Dendritic cell treated with granulocyte-macrophage colony-stimulating factor and Interleukin-4, amounts not matched to agents 40 ng/mL and 50 ng/mL, for 4 days (primary cell): Measurements from ENCODE around the gene DLGAP3.

Experiments
- H3K27ac Mint-ChIP-seq: one replicate; pipeline ENCODE4 v1.8.0; 2022; ENCODE audit warnings: mild to moderate bottlenecking, mixed read lengths
- H3K27me3 Mint-ChIP-seq: one replicate; pipeline ENCODE4 v1.8.0; 2022; ENCODE audit warnings: mild to moderate bottlenecking, mixed read lengths
- H3K36me3 Mint-ChIP-seq: one replicate; pipeline ENCODE4 v1.8.0; 2022; ENCODE audit warnings: low read depth, mixed read lengths
- H3K4me1 Mint-ChIP-seq: one replicate; pipeline ENCODE4 v1.8.0; 2022; ENCODE audit warnings: low read depth, mixed read lengths
- H3K4me3 Mint-ChIP-seq: one replicate; pipeline ENCODE4 v1.8.0; 2022; ENCODE audit warnings: mild to moderate bottlenecking, moderate library complexity, mixed read lengths
- H3K9me3 Mint-ChIP-seq: one replicate; pipeline ENCODE4 v1.8.0; 2022; ENCODE audit warnings: mixed read lengths
- intact Hi-C: fragments of 100-400 bp; cut with micrococcal nuclease; formaldehyde crosslinking; loops from one replicate; pipeline ENCODE4 v1.15.0; 2022

Gene DLGAP3

GRCh38 chr1:34876406-34876805 lies 53.0 kb downstream of the DLGAP3 start:
- no peak overlapping the region for H3K4me3 Mint-ChIP-seq
- peaks cover 60% of the 10 kb centered on the region for H3K27me3 Mint-ChIP-seq
- no peaks in the 10 kb centered on the region for H3K36me3 Mint-ChIP-seq
- no peak overlapping the region for H3K27ac Mint-ChIP-seq
- intact Hi-C loops, result no loop called here
- H3K9me3 Mint-ChIP-seq, result no peaks in the 10 kb centered on the region
- no peaks in the 10 kb centered on the region for H3K4me1 Mint-ChIP-seq

- no peaks in the 10 kb centered on the region for H3K9me3 Mint-ChIP-seq
- intact Hi-C loops, result no loop called here
- H3K27ac Mint-ChIP-seq, result no peak overlapping the region
- H3K4me3 Mint-ChIP-seq, result no peak overlapping the region
- H3K36me3 Mint-ChIP-seq, result no peaks in the 10 kb centered on the region
- H3K4me1 Mint-ChIP-seq, result no peaks in the 10 kb centered on the region
- H3K27me3 Mint-ChIP-seq, result peaks cover 59% of the 10 kb centered on the region
Measured at GRCh38 chr1:34874296-34874952, 55.0 kb downstream of the DLGAP3 start.

- Mint-ChIP-seq H3K4me3 (no peak overlapping the region), H3K27ac (no peak overlapping the region), H3K27me3 (peaks cover 48% of the 10 kb centered on the region), H3K36me3 (no peaks in the 10 kb centered on the region), H3K4me1 (peaks cover 14% of the 10 kb centered on the region), H3K9me3 (no peaks in the 10 kb centered on the region)
- intact Hi-C loops, result no loop called here
Measured at GRCh38 chr1:34872133-34872503, 57.3 kb downstream of the DLGAP3 start.

GRCh38 chr1:34871443-34872132 lies 57.9 kb downstream of the DLGAP3 start:
- H3K4me3 Mint-ChIP-seq, result no peak overlapping the region
- intact Hi-C loops, result no loop called here
- H3K27me3 Mint-ChIP-seq, result peaks cover 43% of the 10 kb centered on the region
- peaks cover 19% of the 10 kb centered on the region for H3K4me1 Mint-ChIP-seq
- no peak overlapping the region for H3K27ac Mint-ChIP-seq
- no peaks in the 10 kb centered on the region for H3K36me3 Mint-ChIP-seq
- no peaks in the 10 kb centered on the region for H3K9me3 Mint-ChIP-seq

GRCh38 chr1:34870395-34870794 lies 59.1 kb downstream of the DLGAP3 start:
- H3K27ac Mint-ChIP-seq, result no peak overlapping the region
- no peak overlapping the region for H3K4me3 Mint-ChIP-seq
- peaks cover 34% of the 10 kb centered on the region for H3K27me3 Mint-ChIP-seq
- no peaks in the 10 kb centered on the region for H3K9me3 Mint-ChIP-seq
- intact Hi-C loops, result no loop called here
- peaks cover 24% of the 10 kb centered on the region for H3K4me1 Mint-ChIP-seq
- no peaks in the 10 kb centered on the region for H3K36me3 Mint-ChIP-seq

GRCh38 chr1:34869760-34870159 lies 59.7 kb downstream of the DLGAP3 start:
- intact Hi-C loops, result no loop called here
- Mint-ChIP-seq H3K27me3 (peaks cover 34% of the 10 kb centered on the region), H3K4me1 (peaks cover 30% of the 10 kb centered on the region), H3K36me3 (no peaks in the 10 kb centered on the region), H3K9me3 (no peaks in the 10 kb centered on the region), H3K27ac (no peak overlapping the region), H3K4me3 (no peak overlapping the region)

GRCh38 chr1:34868230-34869049 lies 61.0 kb downstream of the DLGAP3 start:
- intact Hi-C loops, result no loop called here
- Mint-ChIP-seq H3K36me3 (no peaks in the 10 kb centered on the region), H3K9me3 (no peaks in the 10 kb centered on the region), H3K27me3 (peaks cover 36% of the 10 kb centered on the region), H3K27ac (peak overlapping the region; percentile 37), H3K4me3 (no peak overlapping the region), H3K4me1 (peaks cover 33% of the 10 kb centered on the region)

- H3K4me3 Mint-ChIP-seq, result peak overlapping the region; percentile 39
- H3K4me1 Mint-ChIP-seq, result peaks cover 33% of the 10 kb centered on the region
- no peaks in the 10 kb centered on the region for H3K36me3 Mint-ChIP-seq
- no peaks in the 10 kb centered on the region for H3K9me3 Mint-ChIP-seq
- H3K27ac Mint-ChIP-seq, result peak overlapping the region; percentile 87
- intact Hi-C loops, result no loop called here
- peaks cover 33% of the 10 kb centered on the region for H3K27me3 Mint-ChIP-seq
Measured at GRCh38 chr1:34867415-34867814, 62.0 kb downstream of the DLGAP3 start.

- H3K27ac Mint-ChIP-seq, result peak overlapping the region; percentile 87
- no peaks in the 10 kb centered on the region for H3K36me3 Mint-ChIP-seq
- H3K4me1 Mint-ChIP-seq, result peaks cover 33% of the 10 kb centered on the region
- H3K4me3 Mint-ChIP-seq, result peak overlapping the region; percentile 85
- H3K27me3 Mint-ChIP-seq, result peaks cover 27% of the 10 kb centered on the region
- intact Hi-C loops, result loop anchor here (1.0 kb wide), 1 partner anchor 14 kb away; no protein-coding TSS in a partner anchor
- no peaks in the 10 kb centered on the region for H3K9me3 Mint-ChIP-seq
Measured at GRCh38 chr1:34866762-34867109, 62.7 kb downstream of the DLGAP3 start.

GRCh38 chr1:34865981-34866761 lies 63.3 kb downstream of the DLGAP3 start:
- Mint-ChIP-seq H3K36me3 (no peaks in the 10 kb centered on the region), H3K9me3 (no peaks in the 10 kb centered on the region), H3K27me3 (peaks cover 25% of the 10 kb centered on the region), H3K4me1 (peaks cover 33% of the 10 kb centered on the region), H3K4me3 (peak overlapping the region; percentile 85), H3K27ac (peak overlapping the region; percentile 87)
- intact Hi-C loops, result loop anchor here (1.0 kb wide), 1 partner anchor 14 kb away; no protein-coding TSS in a partner anchor

GRCh38 chr1:34865573-34865972 lies 63.9 kb downstream of the DLGAP3 start:
- intact Hi-C loops, result no loop called here

GRCh38 chr1:34864759-34865158 lies 64.7 kb downstream of the DLGAP3 start:
- Mint-ChIP-seq H3K9me3 (no peaks in the 10 kb centered on the region), H3K27me3 (peaks cover 22% of the 10 kb centered on the region), H3K4me1 (peaks cover 33% of the 10 kb centered on the region), H3K27ac (peak overlapping the region; percentile 87), H3K36me3 (no peaks in the 10 kb centered on the region), H3K4me3 (peak overlapping the region; percentile 26)
- intact Hi-C loops, result no loop called here

More at GRCh38 chr1:34865573-34865972, 63.9 kb downstream of the DLGAP3 start:
- Mint-ChIP-seq H3K4me3 (peak overlapping the region; percentile 64), H3K9me3 (no peaks in the 10 kb centered on the region), H3K36me3 (no peaks in the 10 kb centered on the region), H3K27ac (peak overlapping the region; percentile 87), H3K27me3 (peaks cover 22% of the 10 kb centered on the region), H3K4me1 (peaks cover 33% of the 10 kb centered on the region)

GRCh38 chr1:34863501-34863900 lies 65.9 kb downstream of the DLGAP3 start:
- intact Hi-C loops, result no loop called here
- peaks cover 9% of the 10 kb centered on the region for H3K36me3 Mint-ChIP-seq
- peaks cover 22% of the 10 kb centered on the region for H3K27me3 Mint-ChIP-seq
- peaks cover 39% of the 10 kb centered on the region for H3K4me1 Mint-ChIP-seq
- no peak overlapping the region for H3K4me3 Mint-ChIP-seq
- H3K27ac Mint-ChIP-seq, result no peak overlapping the region
- H3K9me3 Mint-ChIP-seq, result no peaks in the 10 kb centered on the region
